HCT116 (cell line): ENCODE results near the gene ATP6V1G3. TPM values are rescaled to one million over a fixed set of nuclear protein-coding genes. Genes with fewer than 3 reads are reported as not detected.

Experiments used
- ATAC-seq: fragments of 200-7000 bp; cut with Tn5 transposase; 2 replicates; pipeline ENCODE4 v1.9.1; 2020; ENCODE audit warnings: mild to moderate bottlenecking, moderate library complexity
- BruUV-seq: library from RNA; stranded (reverse); fragments of 400-500 nt; replicated peaks from 2 replicates; lab custom pipeline; 2021; lab: Mats Ljungman, UMichigan
- CTCF ChIA-PET: fragments of 300-600 bp; sonication (Branson Sonifier 250); formaldehyde crosslinking; loops from one replicate; lab custom pipeline; 2021; ENCODE audit warnings: antibody characterized with exemption; lab: Charles Lee
- POLR2A ChIA-PET: fragments of 300-600, 350-600 bp; sonication (Branson Sonifier 250); formaldehyde crosslinking; loops from one replicate; lab custom pipeline; 2021; ENCODE audit warnings: antibody characterized with exemption; lab: Charles Lee
- RAD21 ChIA-PET, 2 experiments: fragments of 300-600 bp; sonication (Branson Sonifier 250); formaldehyde crosslinking; loops; one replicate each; lab custom pipeline; 2023; ENCODE audit warnings: low total read pairs in 2 of 2; ENCODE audit not compliant: uncharacterized antibody in 2 of 2, unreplicated experiment in 2 of 2, low non-redundant PET in 1 of 2; lab: Charles Lee
- DNase-seq: peaks from one replicate; pipeline ENCODE4 v3.0.0-alpha.2; 2010; ENCODE audit warnings: low read depth, low spot score
- H2AFZ ChIP-seq: fragments of 200-600 bp; shearing (Covaris generic), sonication (generic); 2 replicates; pipeline ENCODE4 v1.6.1; 2017; ENCODE audit warnings: low read depth, mixed run types, mixed read lengths, antibody characterized with exemption, low read length; ENCODE audit not compliant: poor library complexity, severe bottlenecking
- H3K27ac ChIP-seq: 2 replicates; pipeline ENCODE4 v1.5.1; 2012; ENCODE audit warnings: low read depth, low read length
- H3K27me3 ChIP-seq: fragments of 200-600 bp; sonication (generic); 2 replicates; pipeline ENCODE4 v1.6.1; 2016; ENCODE audit warnings: mixed run types, low read length, mixed read lengths; ENCODE audit not compliant: insufficient read depth
- H3K36me3 ChIP-seq, 2 experiments: fragments of 200-500 bp in 1 of 2; fragments of 200-600 bp in 1 of 2; sonication (Bioruptor generic) in 1 of 2; sonication (generic) in 1 of 2; 2 replicates each; pipeline versions ENCODE4 v1.5.1 to v1.6.1; 2014 to 2016; ENCODE audit warnings: low read length in 2 of 2, inconsistent platforms in 1 of 2, mixed read lengths in 1 of 2, mixed run types in 1 of 2; ENCODE audit not compliant: insufficient read depth in 2 of 2, control insufficient read depth in 1 of 2
- H3K4me1 ChIP-seq, 2 experiments: fragments of 200-600 bp in 1 of 2; sonication (generic) in 1 of 2; 2 replicates each; pipeline versions ENCODE4 v1.5.1 to v1.6.1; 2012 to 2017; ENCODE audit warnings: low read length in 2 of 2, inconsistent platforms in 1 of 2, mild to moderate bottlenecking in 1 of 2, mixed read lengths in 1 of 2, mixed run types in 1 of 2, moderate library complexity in 1 of 2; ENCODE audit not compliant: insufficient read depth in 2 of 2, control insufficient read depth in 1 of 2
- H3K4me2 ChIP-seq: fragments of 200-600 bp; sonication (generic); 2 replicates; pipeline ENCODE4 v1.6.1; 2017; ENCODE audit warnings: mixed run types, low read length, mixed read lengths
- H3K4me3 ChIP-seq, 2 experiments: fragments of 200-600 bp in 1 of 2; sonication (generic) in 1 of 2; replicated peaks in 1 of 2; 2 replicates each; pipeline ENCODE4 v1.5.1; 2011 to 2016; ENCODE audit warnings: low read length in 2 of 2, control low read depth in 1 of 2, low read depth in 1 of 2, mild to moderate bottlenecking in 1 of 2, mixed read lengths in 1 of 2, mixed run types in 1 of 2
- H3K79me2 ChIP-seq: fragments of 200-600 bp; sonication (generic); 2 replicates; pipeline ENCODE4 v1.6.1; 2017; ENCODE audit warnings: mild to moderate bottlenecking, mixed run types, low read length, moderate library complexity, mixed read lengths; ENCODE audit not compliant: insufficient read depth
- H3K9ac ChIP-seq: fragments of 200-600 bp; sonication (generic); 2 replicates; pipeline ENCODE4 v1.6.1; 2016; ENCODE audit warnings: low read length, mixed read lengths
- H3K9me2 ChIP-seq: fragments of 200-600 bp; sonication (generic), shearing (Covaris generic); 2 replicates; pipeline ENCODE4 v1.6.1; 2017; ENCODE audit warnings: mixed run types, mild to moderate bottlenecking, moderate library complexity; ENCODE audit not compliant: insufficient read depth
- H3K9me3 ChIP-seq, 2 experiments: fragments of 200-500 bp in 1 of 2; fragments of 200-600 bp in 1 of 2; sonication (Bioruptor generic) in 1 of 2; sonication (generic) in 1 of 2; 2 replicates each; pipeline ENCODE4 v1.6.1; 2014 to 2017; ENCODE audit warnings: low read length in 2 of 2, mixed read lengths in 2 of 2, inconsistent platforms in 1 of 2, low read depth in 1 of 2, mild to moderate bottlenecking in 1 of 2, mixed run types in 1 of 2, moderate library complexity in 1 of 2; ENCODE audit not compliant: control insufficient read depth in 1 of 2, insufficient read depth in 1 of 2
- H4K20me1 ChIP-seq: fragments of 200-600 bp; sonication (generic), shearing (Covaris generic); 2 replicates; pipeline ENCODE4 v1.6.1; 2017; ENCODE audit warnings: mixed run types, mild to moderate bottlenecking, moderate library complexity; ENCODE audit not compliant: insufficient read depth
- EGR1 ChIP-seq: IDR thresholded peaks from 2 replicates; pipeline ENCODE4 v1.6.1; 2012; ENCODE audit warnings: low read depth
- EZH2phosphoT487 ChIP-seq: fragments of 200-600 bp; IDR thresholded peaks from 2 replicates; pipeline ENCODE4 v1.6.1; 2018; ENCODE audit warnings: antibody characterized with exemption, borderline replicate concordance
- FOSL1 ChIP-seq: IDR thresholded peaks from 2 replicates; pipeline ENCODE4 v1.6.1; 2012; ENCODE audit warnings: low read depth
- REST ChIP-seq: IDR thresholded peaks from 2 replicates; pipeline ENCODE4 v1.6.1; 2012; ENCODE audit warnings: low read depth
- SP1 ChIP-seq: IDR thresholded peaks from 2 replicates; pipeline ENCODE4 v1.6.1; 2012; ENCODE audit warnings: low read depth
- ZFX ChIP-seq: fragments of 450-650 bp; IDR thresholded peaks from 2 replicates; pipeline ENCODE4 v1.6.1; 2017
- intact Hi-C: fragments of 100-400 bp; cut with micrococcal nuclease; formaldehyde crosslinking; loops from 2 replicates; pipeline ENCODE4 v1.10.0; 2022
- total RNA-seq: library from RNA; stranded (reverse); gene quantifications from one replicate; pipeline ENCODE4 v1.2.1, GENCODE V29; 2021; ENCODE audit not compliant: unreplicated experiment

ATP6V1G3 gene
- total RNA-seq, 1 experiment from 2014 or later: not detected

GRCh38 chr1:198541737-198542136, 1.3 kb upstream of the ATP6V1G3 start:
- Histone ChIP-seq H3K79me2 (no peaks in the 10 kb centered on the region), H3K9me2 (no peaks in the 10 kb centered on the region), H3K27ac (no peak overlapping the region), H3K9ac (no peak overlapping the region), H3K9me3 (no peaks in the 10 kb centered on the region), H4K20me1 (no peaks in the 10 kb centered on the region), H3K27me3 (no peaks in the 10 kb centered on the region), H3K36me3 (no peaks in the 10 kb centered on the region), H3K4me2 (no peak overlapping the region), H3K4me3 (no peak overlapping the region), H2AFZ (peak overlapping the region; percentile 62), H3K4me1 (no peaks in the 10 kb centered on the region)
- CTCF ChIA-PET: no interaction called here
- intact Hi-C loops: no loop called here
- POLR2A ChIA-PET: no interaction called here
- ATAC-seq (no peak), DNase-seq (no peak)
- RAD21 ChIA-PET: no interaction called here
- no TSS peak for BruUV-seq
- TF ChIP-seq EGR1 (no peak), REST (no peak), FOSL1 (no peak), SP1 (no peak), ZFX (no peak)

GRCh38 chr1:198538579-198539364, 1.7 kb downstream of the ATP6V1G3 start:
- H3K9ac ChIP-seq: no peak overlapping the region
- H3K27me3 ChIP-seq: no peaks in the 10 kb centered on the region
- ChIA-PET RAD21 (no interaction called here), CTCF (no interaction called here), POLR2A (no interaction called here)
- no peak overlapping the region for H2AFZ ChIP-seq
- no peak overlapping the region for H3K4me2 ChIP-seq
- DNase-seq (no peak), ATAC-seq (no peak)
- H3K36me3 ChIP-seq: no peaks in the 10 kb centered on the region
- H3K9me2 ChIP-seq: no peaks in the 10 kb centered on the region
- no peaks in the 10 kb centered on the region for H4K20me1 ChIP-seq
- H3K4me1 ChIP-seq: no peaks in the 10 kb centered on the region
- H3K79me2 ChIP-seq: no peaks in the 10 kb centered on the region
- BruUV-seq: no TSS peak
- H3K9me3 ChIP-seq: no peaks in the 10 kb centered on the region
- H3K27ac ChIP-seq: no peak overlapping the region
- intact Hi-C loops: no loop called here
- no peak for TF ChIP-seq EZH2phosphoT487
- H3K4me3 ChIP-seq: no peak overlapping the region
